Omental fat pad (tissue), 4 donors: ENCODE measurements around the gene MEF2C. TPM values are rescaled to one million over a fixed set of nuclear protein-coding genes. Genes with fewer than 3 reads are reported as not detected.

ENCODE experiments used
- ATAC-seq: fragments of 150-250 bp; one replicate; pipeline ENCODE4 v1.9.1; 2016; ENCODE audit warnings: mild to moderate bottlenecking, moderate library complexity; ENCODE audit not compliant: low FRiP score
- DNase-seq: peaks from one replicate; pipeline ENCODE4 v3.0.0-alpha.2; 2019; ENCODE audit warnings: low spot score
- CTCF ChIP-seq, 3 donors: fragments of 450-650 bp; IDR thresholded peaks; one replicate each; pipeline ENCODE4 v1.5.1; 2016 to 2017; ENCODE audit warnings: antibody characterized with exemption in 3 of 3, mild to moderate bottlenecking in 3 of 3, moderate library complexity in 2 of 3
- total RNA-seq, 4 donors: library from RNA; depleted of rRNA; stranded (reverse); fragments of >200 nt; gene quantifications; one replicate each; pipeline ENCODE4 v1.1.0, GENCODE V29; 2016

Gene MEF2C
- total RNA-seq, 4 donors from 2014 or later, result 25.4 to 97.7 (median 44.0) TPM

DNA sequence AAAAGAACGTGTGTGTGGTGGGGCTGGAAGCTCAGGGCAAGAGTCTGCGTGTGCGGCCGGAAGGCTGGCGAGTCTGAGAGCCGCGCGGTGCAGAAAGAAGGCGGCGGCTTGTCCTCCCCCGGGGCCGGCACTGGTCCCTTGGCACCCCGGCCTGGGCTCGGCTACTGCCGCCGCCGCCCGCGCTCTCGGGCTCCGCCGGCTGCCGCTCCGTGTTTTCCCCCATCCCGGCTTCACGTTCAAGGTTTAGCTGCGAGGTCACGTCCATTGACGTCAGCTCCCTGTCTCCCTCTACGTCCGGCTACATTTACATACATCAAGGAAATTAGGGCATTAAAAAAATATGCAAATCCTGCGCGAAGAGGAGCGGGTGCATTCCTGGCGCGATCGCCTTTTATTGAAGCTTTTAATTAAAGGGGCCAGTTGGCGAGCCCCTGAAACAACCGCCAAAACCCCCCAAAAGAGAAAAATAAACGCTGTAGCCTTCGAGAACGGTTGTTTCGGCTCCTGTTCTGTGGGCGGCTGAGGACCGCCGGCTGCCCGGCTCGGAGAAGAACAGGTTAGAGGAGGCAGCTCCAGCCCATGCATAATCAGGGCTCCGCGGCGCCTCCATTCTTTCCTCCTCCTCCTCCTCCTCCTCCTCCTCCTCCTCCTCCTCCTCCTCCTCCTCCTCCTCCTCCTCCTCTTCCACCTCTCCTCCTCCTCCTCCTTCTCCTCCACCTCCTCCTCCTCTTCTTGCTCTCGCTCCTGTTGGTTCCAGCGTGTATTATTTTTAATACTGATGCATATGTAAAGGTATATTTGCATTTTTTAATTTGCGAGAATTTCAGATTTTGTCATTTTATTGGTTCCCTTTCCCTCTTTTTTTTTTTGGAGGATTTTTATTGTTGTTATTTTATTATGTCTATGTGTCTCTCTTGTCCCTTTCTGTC lies 207.0 kb downstream of the MEF2C start:
- no peak for TF ChIP-seq CTCF (IDR thresholded peaks at IDR 0.05)
- DNase-seq (no peak), ATAC-seq (no peak)

DNA sequence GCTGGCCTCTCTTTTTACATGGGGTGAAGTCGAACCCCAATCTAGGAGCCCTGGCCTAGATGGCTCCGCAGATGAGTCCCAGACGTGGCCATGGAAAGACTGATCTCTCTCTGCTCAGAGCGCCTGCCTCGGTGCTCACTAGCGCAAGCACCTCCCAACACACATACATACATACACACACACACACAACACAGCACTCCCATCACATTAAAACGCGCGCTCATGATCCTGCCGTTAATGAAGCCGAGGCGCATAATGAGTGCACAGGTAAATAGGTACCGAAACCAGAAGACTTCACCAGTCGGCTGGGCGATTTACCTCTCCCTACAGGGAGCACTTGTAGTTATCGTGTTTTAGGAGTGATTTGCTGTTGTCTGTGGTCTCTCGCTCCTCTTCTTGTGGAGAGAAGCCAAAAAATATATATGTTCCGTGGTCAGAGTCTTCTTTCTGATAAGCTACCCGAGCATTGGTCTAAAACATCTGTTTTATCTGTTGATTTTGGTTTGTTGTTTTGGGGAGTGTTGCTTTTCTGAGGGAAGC lies 207.7 kb downstream of the MEF2C start:
- DNase-seq (no peak), ATAC-seq (no peak)
- no peak for TF ChIP-seq CTCF (IDR thresholded peaks at IDR 0.05)

DNA sequence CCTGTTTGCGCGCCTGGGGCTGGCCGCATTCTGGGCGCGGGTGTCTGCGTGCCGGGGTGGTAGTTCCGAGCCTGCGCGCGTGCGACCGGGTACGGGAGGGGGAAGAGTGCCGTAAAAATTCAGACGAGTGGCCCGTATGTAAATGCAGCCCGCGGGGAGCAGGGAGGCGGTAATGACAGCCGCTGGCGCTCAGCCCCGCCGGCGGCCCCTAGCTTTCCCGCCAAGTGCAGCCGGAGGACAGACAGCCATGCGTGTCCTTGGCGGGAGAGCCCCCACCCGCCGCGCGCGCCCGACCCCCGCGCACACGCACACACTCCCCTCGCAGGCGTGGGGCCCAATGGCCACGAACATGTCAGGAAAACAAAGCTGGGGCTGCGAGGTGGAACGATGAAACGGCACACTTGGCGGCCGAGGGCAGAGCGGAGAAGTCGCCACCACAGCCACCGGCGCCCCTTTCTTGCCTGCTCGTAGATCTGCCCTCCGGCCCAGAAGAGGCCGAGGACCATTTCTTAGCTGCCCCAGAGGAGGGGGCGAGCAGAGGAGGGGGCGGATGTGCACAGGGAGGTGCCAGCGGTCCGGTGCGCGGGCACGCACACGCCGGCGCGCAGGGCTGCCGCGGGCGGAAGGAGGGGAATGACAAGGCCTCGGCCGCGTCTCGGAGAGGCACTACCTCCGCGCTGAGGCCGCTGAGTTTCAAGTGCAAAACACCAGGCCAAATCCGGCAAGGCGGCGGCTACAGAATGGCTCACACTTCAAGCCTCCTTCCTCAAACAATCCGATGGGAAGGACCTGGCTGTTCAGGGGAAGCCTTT lies 208.4 kb downstream of the MEF2C start:
- no peak for TF ChIP-seq CTCF (IDR thresholded peaks at IDR 0.05)
- no peak for ATAC-seq
- no peak for DNase-seq

- no peak for TF ChIP-seq CTCF (IDR thresholded peaks at IDR 0.05)
- DNase-seq (no peak), ATAC-seq (no peak)
Measured at GRCh38 chr5:88673253-88674105, 209.5 kb downstream of the MEF2C start.

DNA sequence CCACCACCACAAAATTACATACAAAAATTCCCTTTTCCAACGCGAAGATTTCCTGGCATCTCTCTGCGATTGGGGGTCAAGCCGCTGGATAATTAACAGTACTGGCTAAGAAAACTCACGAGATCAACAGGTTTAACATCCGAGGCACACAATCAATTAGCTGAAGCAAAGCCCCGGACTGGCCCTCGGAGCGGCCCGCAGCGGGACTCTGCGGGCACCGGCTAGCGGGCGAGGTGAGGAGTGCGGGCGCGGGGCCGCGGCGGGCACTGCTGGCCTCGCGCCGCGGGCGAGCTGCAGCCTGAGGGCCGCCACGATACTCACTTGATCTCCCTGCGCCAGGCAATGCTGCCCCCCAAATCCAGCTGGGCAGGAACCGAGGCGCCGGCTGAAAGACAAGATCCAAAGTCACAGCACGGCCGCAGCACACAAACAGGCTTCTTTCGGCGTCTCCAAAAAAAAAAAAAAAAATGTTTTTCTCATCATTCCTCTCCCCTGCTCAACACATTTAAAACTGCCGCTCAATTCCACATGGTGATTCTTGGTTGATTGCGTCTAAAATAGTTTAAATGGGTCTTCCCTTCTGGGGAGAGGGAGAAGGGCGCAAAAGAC lies 210.2 kb downstream of the MEF2C start:
- no peak for TF ChIP-seq CTCF (IDR thresholded peaks at IDR 0.05)
- ATAC-seq, result no peak
- no peak for DNase-seq
